Lung microvascular endothelial cell (primary cell): ENCODE measurements around the gene POMT1. TPM values are rescaled to one million over a fixed set of nuclear protein-coding genes. Genes with fewer than 3 reads are reported as not detected.
A peak's percentile ranks its signal among the peaks of the same experiment; 100 is the strongest.
"Not testable (repeated sequence)": the region's sequence is repeated elsewhere in the genome, so short reads cannot be mapped to it uniquely, and the experiment has no call there.

Experiments
- DNase-seq, 2 donors: peaks; one replicate each; pipeline versions ENCODE4 v3.0.0 to v3.0.0-alpha.2; 2010; ENCODE audit warnings: low read depth in 2 of 2
- total RNA-seq: library from RNA; depleted of rRNA; stranded (reverse); fragments of >200 nt; gene quantifications from 2 replicates; pipeline ENCODE4 v1.2.1, GENCODE V29; 2014

The POMT1 gene
- 20.3 and 27.2 TPM in 2 replicates for total RNA-seq

- DNase-seq: peak; percentile 86 to 92
Measured at GRCh38 chr9:131502781-131503625, at the start of gene POMT1. POMT1 (plus strand) TSS chr9:131502918; CDS start chr9:131504219, 1,301 bp downstream.

GRCh38 chr9:131454028-131454427 is 48.7 kb upstream of the POMT1 start:
- DNase-seq: no peak

DNA sequence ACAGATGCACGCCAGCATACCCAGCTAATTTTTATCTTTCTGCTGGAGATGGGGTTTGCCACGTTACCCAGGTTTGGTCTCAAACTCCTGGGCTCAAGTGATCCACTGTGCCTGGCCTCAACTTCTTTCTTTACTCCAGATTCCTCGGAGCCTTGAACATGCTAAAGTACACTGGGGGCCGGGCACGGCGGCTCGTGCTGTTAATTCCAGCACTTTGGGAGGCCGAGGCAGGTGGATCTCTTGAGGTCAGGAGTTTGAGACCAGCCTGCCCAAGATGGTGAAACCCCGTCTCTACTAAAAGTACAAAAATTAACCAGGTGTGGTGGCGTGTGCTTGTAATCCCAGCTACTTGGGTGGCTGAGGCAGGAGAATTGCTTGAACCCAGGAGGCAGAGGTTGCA is 47.1 kb upstream of the POMT1 start:
- not testable (repeated sequence) for DNase-seq

DNA sequence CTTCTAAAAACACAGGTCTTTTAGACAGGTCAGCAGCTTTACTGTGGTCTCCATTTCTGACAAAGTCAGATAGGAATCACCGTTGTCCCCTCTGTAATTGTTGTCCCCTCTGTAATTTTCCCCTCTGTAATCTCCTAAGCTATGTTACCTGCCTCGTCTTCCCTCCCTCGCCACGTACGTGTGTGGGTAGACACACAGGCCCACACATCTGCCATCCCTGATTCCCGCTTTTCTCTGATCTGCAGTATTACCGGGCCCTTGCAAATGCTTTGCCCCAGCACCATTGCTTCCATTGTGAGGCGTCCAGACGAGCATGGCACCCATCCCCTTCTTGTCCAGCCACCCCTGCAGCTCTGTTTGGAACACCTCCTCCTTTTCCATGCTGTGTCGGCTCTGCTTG is 45.0 kb upstream of the POMT1 start:
- DNase-seq: no peak

DNA sequence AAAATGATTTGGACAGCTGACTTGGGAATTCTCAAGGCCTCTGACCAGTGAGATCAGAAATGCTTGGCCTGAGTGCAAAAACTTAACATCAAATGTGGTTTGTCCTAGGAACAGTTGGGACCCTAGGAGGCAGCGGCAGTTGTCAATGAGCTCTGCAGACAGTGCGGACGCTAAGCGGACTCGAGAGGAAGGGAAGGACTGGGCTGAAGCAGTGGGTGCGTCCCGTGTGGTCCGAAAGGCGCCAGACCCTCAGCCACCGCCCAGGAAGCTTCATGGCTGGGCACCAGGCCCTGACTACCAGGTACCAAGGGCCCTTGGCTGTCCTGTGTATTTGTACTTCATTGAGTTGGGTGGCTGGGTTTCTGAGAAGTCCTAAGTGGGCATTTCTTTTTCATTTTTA is 43.7 kb upstream of the POMT1 start:
- no peak for DNase-seq

DNA sequence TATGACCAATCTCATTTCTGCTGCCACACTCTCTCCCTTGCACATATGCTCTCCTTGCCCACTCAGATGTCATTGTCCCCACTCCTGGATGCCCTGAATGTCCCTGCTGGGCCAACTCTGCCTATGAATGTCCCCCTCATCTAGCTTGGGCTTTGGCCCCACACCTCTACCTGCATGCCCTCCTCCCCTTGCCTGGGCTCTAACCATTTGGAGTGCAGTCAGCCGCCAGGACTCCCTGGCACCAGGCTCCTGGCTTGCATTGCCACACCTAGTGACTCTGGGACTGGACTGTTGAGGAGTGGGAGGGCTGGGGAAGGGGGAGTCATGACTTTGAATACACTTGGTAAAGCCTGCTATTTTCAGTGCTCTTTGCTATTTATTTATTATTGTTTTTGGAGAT is 41.6 kb upstream of the POMT1 start:
- DNase-seq: no peak

GRCh38 chr9:131464354-131465000 is 38.2 kb upstream of the POMT1 start:
- peak; percentile 45 to 54 for DNase-seq

DNA sequence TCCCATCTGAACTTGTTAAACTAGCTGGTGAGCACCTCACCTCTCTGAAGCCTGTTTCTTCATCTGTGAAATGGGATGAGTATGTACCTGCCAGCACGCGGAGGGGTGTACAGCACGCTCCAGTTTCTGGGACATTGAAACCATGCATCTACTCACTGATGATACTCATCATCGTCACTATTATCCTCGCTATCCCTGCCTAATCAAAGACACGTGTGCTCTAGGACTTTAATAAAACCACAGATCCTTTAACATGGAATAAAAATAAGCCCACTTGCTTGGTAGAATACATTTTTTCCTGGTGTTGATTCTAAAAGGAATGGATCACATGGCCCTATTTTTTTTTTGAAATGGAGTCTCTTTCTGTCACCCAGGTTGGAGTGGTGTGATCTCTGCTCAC is 37.3 kb upstream of the POMT1 start:
- no peak for DNase-seq

DNA sequence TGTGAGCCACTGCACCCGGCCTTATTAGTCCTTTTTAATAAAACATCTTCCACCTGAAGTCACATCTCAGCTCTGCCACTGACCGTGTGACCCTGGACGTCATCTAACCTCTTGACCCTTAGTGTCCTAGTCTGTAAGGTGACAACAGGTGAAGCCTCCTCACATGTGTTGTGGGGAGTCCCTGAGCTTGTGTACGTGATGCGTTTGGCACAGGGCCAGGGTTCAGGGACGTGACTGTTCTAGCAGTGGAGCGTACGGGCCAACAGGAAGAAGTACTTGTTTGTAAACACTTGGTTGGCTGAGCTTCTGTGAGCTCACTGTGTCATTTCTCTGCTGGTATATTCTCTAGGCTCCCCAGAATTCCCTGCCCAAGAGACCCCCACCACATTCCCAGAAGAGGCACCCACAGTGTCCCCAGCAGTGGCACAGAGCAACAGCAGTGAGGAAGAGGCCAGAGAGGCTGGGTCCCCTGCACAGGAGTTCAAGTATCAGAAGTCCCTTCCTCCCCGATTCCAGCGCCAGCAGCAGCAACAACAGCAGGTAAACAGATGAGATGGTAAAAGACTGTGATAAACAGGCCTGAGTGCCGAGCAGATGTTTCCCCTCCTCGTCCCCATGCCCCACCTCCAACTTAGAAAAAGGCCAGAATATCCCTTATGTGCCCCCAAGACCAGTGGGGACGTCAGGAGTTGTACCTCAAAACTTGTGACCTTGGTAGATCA is 35.3 kb upstream of the POMT1 start:
- peak; percentile 29 to 53 for DNase-seq

GRCh38 chr9:131468031-131468430 is 34.7 kb upstream of the POMT1 start:
- no peak for DNase-seq

- DNase-seq: no peak
Measured at GRCh38 chr9:131469356-131469755, 33.4 kb upstream of the POMT1 start.

- DNase-seq: no peak
Measured at GRCh38 chr9:131469951-131470350, 32.8 kb upstream of the POMT1 start.

- no peak for DNase-seq
Measured at GRCh38 chr9:131470581-131470991, 32.1 kb upstream of the POMT1 start.

GRCh38 chr9:131472085-131472484 is 30.6 kb upstream of the POMT1 start:
- not testable (repeated sequence) for DNase-seq

GRCh38 chr9:131473198-131473885 is 29.4 kb upstream of the POMT1 start:
- DNase-seq: no peak

- no peak for DNase-seq
Measured at GRCh38 chr9:131473891-131474290, 28.8 kb upstream of the POMT1 start.

DNA sequence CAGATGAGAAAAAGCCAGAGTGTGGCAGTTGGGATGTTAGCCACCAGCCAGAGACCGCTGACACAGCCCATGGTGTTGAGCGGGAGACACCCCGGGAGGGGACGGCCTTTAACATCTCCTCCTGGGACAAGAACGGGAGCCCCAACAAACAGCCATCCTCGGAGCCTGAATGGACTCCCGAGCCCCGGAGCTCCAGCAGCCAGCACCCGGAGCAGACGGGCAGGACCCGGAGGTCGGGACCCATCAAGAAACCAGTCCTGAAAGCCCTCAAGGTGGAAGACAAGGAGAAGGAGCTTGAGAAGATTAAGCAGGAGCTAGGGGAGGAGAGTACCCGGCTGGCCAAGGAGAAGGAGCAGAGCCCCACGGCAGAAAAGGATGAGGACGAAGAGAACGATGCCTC is 28.0 kb upstream of the POMT1 start:
- DNase-seq: no peak

DNA sequence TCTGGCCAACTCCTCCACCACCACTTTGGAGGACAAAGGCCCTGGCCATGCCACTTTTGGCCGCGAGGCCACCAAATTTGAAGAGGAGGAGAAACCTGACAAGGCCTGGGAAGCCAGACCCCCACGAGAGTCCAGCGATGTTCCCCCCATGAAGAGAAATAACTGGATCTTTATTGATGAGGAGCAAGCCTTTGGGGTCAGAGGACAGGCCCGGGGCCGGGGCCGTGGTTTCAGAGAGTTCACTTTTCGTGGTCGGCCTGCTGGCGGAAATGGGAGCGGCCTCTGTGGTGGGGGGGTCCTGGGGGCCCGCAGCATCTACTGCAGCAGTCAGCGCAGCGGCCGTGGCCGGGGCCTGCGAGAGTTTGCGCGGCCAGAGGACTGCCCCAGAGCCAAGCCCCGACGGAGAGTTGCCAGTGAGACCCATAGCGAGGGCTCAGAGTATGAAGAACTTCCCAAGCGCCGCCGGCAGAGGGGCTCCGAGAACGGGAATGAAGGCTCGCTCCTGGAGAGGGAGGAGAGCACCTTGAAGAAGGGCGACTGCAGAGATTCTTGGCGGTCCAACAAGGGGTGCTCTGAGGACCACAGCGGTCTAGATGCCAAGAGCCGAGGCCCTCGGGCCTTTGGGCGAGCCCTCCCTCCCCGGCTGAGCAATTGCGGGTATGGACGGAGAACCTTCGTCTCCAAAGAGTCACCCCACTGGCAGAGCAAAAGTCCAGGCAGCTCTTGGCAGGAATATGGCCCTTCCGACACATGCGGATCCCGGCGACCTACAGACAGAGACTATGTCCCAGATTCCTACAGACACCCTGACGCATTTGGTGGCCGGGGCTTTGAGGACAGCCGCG is 27.4 kb upstream of the POMT1 start:
- no peak for DNase-seq

DNA sequence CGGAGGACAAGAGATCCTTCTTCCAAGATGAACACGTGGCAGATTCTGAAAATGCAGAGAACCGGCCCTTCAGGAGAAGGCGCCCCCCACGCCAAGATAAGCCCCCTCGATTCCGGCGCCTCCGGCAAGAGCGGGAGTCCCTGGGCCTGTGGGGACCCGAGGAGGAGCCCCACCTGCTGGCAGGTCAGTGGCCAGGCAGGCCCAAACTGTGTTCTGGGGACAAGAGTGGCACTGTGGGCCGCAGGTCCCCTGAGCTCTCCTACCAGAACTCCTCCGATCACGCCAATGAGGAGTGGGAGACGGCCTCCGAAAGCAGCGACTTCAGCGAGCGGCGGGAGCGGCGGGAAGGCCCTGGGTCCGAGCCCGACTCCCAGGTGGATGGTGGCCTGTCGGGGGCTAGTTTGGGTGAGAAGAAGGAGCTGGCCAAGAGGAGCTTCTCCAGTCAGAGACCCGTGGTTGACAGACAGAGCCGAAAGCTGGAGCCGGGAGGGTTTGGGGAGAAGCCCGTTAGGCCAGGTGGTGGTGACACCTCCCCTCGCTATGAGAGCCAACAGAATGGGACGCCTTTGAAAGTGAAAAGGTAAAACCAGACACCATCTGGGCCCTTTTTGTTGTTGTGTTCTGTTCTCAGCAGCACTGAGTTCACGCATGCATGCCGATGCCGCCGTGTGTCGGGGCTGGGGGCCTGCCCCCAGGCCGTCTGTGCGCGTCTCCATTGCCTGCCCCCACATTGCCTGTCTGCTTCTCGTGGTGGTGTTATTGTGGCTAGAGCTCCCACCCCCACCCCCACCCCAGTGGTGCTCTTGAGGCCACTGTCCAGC is 26.6 kb upstream of the POMT1 start:
- peak in 1 of 2 donors; percentile 32 for DNase-seq
